Left hindlimb (tissue), 1 donor: Measurements from ENCODE around the gene AKNA.

ENCODE experiments used
- DNase-seq: peaks from one replicate; pipeline ENCODE4 v3.0.0-alpha.2; 2018

AKNA gene

DNA sequence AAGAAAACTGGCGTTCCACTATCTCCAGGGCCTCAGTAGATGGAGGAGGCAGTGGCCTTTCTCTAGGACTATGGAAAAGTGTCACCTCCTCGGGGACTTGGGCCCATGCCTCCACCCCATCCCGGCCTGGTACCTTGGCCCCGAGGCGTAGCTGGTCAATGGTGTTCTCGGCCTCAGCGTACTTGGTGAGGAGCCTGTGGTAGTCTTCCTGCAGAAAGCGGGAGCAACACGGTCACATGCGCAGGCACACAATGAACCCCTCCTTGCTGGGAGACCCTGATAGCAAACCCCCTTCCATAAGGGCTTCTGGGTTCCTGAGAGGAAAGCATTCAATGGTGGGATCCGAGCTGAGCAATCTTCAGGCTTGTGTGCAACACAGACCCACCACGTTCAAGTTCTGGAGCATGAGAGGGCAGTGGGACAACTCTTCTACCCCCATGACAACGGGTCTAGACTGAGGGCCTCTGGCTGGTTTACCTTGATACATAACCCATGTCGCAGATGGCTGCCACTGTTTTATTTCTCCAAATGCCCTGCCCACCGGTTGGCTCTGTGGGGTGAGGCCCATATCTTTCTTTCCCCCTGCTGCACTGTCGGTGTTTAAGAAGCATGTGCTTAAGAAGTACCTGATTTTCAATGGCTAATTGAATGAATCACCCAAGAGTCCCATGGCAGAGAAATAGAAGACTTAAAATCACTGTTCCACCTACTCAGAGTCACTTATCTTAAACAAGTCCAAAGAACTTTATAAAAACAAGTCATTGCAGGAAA lies 13.6 kb downstream of the AKNA start:
- no peak for DNase-seq

GRCh38 chr9:114372921-114373448 lies 14.8 kb downstream of the AKNA start:
- DNase-seq: peak; percentile 42

- DNase-seq: no peak
Observed at GRCh38 chr9:114371973-114372917, 15.5 kb downstream of the AKNA start.

- DNase-seq: no peak
Observed at GRCh38 chr9:114371343-114371944, 16.3 kb downstream of the AKNA start.

GRCh38 chr9:114370968-114371320 lies 16.8 kb downstream of the AKNA start:
- DNase-seq: no peak

DNA sequence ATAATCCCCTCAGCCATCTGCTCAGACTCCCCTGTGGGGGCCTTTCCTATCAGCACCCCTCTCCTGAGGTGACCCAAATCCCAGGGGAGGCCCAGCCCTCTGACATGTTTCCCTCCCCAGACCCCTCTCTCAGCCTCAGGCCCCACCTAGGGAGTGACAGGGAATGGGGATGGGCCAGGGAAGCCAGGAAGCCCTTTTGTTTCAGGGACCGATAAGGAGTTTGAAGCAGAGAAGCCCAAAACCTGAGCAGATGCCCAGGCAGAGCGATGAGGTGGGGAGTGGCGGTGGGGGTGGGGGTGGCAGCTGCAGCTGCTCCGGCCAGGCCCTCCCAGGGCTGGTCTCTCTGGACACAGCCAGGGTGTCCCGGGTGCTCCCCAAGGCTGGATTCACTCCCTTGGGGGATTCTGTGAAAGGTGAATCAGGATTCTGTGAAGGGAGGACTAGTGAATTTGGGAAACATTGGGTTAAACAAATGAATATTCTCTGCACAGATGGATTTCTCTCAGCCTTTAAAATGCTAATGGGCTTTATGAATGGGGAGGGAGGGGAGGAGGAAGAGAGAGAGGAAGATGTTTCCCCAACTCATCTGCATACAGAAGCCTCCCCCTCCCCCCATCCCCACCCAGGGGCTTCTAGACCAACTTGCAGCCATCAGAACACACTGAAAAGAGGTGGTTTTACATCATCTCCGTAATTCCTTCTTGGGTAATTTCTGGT lies 17.4 kb downstream of the AKNA start:
- no peak for DNase-seq

DNA sequence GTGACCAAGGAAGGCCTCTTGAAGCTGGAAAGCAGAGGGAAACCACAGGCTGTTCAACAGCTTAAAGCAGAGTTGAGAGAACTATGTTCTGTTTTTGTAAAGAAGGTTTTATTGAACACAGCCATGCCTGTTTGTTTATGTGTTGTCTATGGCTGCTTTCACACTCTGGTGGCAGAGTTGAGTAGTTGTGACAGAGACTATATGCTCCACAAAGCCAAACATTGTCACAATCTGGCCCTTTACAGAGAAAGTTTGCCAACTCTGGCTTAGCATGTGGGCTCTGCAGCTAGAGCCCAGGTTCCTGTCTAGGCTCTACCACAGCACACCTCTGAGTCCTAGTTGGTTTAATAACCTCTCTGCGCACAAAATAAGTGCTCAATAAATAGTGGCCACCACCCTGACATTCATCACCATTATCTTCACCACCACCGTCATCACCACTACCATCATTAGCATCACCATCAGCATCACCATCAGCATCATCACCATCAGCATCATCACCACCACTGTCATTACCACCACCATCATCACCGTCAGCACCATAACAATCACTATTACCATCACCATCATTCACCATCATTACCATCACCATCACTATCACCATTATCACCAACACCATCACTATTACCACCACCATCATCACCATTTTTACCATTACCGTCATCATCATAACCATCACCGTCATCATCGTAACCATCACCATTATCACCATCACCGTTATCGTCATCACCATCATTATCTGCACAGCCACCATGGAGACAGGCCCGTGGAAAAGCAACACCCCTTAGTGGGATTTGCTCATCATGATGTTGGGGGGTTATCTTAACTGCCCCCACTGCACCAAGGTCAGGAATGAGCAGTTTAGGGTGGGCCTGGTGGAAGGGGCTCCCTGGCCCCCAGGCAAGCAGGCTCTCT lies 18.3 kb downstream of the AKNA start:
- DNase-seq: no peak

DNA sequence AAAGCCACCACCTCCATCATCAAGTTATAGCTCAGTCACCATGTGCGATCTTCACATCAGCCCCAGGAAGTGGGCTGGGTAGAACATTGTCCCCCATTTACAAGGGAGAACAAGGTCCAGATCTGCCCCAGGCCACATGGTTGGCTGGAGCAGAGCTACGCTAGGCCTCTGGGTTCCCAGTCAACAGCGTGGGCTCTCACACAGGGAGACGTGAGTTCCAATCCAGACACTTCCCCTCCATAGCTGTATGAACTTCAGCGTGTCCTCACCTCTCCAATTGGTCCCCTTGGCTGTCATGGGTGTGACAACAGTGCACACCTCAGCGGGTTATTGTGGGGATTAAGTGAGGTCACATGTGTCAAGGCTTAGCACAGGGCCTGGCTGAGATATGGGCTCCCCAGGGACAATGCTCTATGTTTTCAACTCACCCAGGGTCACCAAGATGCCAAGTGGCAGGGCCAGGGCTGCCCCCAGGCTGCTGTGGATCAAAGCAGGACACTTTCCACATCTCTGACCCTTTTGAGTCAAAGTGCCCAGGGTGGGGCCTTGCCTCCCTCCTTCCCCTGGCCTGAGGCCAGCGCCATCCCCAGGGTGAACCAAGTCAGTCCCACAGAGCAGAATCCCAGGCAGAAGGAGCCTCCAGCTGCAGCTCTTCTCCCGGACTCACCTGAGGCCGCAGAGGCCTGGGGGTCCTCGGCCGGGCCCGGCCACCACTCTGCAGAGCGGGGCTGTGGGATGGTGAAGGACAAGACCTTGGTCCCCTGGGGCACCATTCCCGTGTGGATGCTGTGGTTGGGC lies 19.8 kb downstream of the AKNA start:
- no peak for DNase-seq

DNA sequence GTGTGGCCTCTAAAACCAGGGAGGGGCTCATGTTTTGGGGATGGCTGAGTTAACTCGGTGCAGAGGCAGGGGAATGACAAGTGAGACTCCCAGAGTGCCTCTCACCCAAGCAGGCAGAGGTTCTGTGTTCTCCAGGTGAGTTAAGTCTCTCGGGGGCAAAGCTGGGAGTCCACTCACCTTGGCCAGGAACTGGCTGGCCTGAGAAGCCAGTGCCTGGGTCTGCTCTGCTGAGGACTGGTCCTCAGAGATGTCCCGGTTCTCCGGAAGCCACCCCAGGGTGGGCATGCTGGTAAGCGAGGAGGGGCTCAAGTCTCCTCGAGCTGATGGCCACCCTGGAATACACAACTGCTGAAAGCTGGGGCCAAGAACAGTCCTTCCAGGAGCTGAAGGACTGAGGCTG lies 20.4 kb downstream of the AKNA start:
- no peak for DNase-seq

- no peak for DNase-seq
Observed at GRCh38 chr9:114366334-114367128, 21.3 kb downstream of the AKNA start.

DNA sequence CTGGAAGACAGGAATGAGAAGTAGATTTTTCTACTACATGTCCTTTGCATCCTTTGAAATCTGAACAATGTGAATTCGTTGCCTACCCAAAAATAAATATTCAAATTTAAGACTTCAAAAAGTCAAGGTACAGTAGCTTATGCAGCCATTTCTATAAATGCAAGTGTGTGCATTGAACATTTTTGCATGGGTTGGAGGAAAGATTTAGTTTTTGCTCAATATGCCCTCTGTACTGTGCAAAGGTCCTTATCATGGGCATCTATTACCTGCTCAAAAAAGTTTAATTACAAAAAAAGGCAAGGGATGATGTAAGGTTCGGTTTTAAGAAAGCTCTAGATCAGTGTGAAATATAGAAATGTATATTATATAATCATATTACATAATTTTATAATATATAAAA lies 22.6 kb downstream of the AKNA start:
- DNase-seq: no peak

- DNase-seq: no peak
Observed at GRCh38 chr9:114364134-114365041, 23.4 kb downstream of the AKNA start.

DNA sequence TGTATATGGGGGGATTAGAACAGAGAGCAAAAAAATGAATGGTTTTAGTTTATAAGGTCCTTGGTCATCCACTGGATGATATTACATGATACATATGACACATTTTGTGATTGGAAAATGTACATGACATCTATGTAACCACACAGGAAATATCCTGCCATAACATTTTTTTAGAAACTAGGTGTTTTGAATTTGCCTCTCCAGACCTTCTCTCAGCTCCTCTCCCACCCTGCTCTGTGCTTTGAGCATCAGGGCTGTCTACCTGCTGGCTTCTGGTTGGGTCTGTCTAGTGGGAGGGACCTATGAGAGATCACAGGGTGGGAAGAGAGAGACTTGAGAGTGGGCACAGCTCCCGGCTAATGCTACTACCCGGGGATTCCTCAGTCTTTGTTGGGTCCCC lies 24.4 kb downstream of the AKNA start:
- no peak for DNase-seq

DNA sequence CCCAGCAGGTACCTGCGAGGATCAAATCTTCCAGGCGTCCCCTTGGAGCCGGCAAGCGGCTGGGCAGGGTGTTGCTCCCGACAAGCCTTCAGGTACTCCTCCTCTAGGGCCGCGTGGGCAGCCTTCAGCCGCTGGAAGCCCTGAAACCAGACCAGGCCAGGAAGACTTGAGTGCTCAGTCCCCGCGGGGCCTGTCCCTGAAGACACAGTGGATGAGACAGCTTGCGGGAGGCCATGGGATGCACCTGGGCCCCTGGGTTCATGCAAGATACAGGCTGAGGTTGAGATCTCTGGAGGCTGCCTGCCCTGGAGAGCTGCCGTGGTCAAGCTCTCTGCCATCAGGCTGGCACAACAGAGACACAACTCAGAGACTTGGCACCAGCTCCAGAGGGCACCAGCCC lies 25.4 kb downstream of the AKNA start:
- no peak for DNase-seq

DNA sequence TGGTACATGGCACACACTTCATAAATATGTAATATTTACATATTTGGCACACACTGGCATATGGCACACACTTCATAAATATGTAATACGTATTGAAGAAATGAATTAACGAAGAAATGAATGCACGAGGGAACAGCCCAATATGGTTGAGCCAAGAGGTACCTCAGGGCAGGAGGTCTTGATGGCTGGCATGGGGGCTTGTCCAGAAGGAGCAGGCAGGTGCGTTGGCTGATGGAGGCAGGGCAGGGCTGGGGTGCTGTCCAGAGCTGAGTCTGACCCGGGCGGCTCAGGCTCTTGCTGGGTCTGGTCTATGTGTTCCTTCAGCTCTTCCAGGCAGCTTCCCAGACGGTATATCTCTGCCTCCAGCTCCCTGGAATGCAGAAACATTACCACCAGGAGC lies 26.2 kb downstream of the AKNA start:
- DNase-seq: no peak

- no peak for DNase-seq
Observed at GRCh38 chr9:114359801-114360200, 28.0 kb downstream of the AKNA start.

DNA sequence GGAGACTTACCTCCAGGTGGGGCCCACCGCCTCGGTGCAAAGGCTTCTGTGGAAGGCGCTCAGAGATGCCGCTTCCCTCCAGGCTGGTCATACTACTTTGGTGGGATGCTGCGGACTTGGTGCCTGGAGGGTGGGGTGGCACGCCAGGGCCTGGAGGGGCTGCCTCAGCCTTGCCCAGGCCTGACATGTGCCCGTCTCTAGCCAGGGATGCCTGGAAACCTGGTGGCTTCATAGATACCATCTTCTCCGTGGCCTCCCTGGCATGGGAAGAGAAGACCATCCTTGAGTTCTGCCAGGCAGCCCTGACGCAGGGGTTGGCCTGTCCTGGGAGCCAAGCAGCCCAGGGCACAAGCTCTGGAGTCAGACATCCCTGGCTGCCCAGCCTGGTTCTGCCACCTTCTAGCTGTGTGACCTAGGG lies 29.9 kb downstream of the AKNA start:
- DNase-seq: no peak

- DNase-seq: no peak
Observed at GRCh38 chr9:114357360-114357759, 30.4 kb downstream of the AKNA start.

GRCh38 chr9:114356792-114357191 lies 31.0 kb downstream of the AKNA start:
- no peak for DNase-seq
